DMS 273 (cell line): Measurements from ENCODE around the gene SLC22A14.
"Not testable (repeated sequence)": the region's sequence is repeated elsewhere in the genome, so short reads cannot be mapped to it uniquely, and the experiment has no call there.

Source experiments
- DNase-seq: peaks from one replicate; lab custom pipeline; 2025; ENCODE audit not compliant: unreplicated experiment; lab: John Stamatoyannopoulos, UW

Gene SLC22A14

DNA sequence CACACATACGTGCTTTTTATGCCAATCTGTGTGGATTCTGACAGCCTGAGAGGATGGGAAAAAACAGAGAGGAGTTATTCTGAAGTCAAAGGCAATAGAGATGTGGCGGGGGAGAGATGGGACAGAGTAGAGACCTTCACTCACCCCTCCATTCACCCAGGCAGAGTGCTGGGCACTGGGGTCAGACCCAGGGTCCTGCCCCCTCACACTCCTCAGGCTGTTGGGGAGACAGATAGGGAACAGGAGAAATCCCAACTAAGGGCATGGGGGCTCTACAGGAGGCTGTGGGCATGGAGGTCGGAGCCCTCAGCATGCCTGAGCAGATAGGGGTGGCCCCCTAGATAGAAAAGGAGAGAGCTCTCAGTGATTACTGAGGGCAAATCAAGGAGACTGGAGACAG lies 30.3 kb downstream of the SLC22A14 start:
- DNase-seq: no peak

GRCh38 chr3:38313263-38313662 lies 31.2 kb downstream of the SLC22A14 start:
- no peak for DNase-seq

- DNase-seq: no peak
Observed at GRCh38 chr3:38313695-38314094, 31.6 kb downstream of the SLC22A14 start.

DNA sequence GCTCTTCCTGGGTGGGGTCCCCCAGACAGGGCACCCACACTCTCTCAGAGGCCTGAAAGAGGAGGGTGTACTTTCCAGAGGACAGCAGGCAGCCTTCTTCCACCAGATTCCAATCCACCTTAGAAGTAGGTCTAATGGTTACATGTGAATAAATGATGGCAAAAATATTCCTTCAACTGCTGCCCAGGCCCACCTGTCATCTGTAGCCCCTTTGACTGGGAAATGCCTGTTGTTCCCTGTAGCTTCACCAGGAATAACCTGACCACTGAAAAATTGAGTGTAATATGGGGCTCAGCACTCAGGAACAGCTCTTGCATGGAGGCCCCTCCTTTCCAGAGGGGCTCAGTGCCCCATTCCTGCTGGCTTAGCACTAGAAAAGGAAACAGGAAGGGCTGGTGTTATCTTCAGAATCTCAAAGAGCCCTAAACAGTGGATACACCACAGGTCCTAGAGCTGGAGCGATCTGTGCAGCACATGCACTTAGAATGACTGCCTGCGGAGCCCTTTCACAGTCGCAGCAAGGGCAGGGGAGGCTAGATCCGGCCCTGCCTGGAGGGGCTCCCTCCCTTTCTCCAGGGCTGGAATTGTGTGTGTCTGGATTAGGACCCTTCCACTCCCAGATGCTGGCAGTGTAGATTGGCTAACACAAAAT lies 32.1 kb downstream of the SLC22A14 start:
- no peak for DNase-seq

DNA sequence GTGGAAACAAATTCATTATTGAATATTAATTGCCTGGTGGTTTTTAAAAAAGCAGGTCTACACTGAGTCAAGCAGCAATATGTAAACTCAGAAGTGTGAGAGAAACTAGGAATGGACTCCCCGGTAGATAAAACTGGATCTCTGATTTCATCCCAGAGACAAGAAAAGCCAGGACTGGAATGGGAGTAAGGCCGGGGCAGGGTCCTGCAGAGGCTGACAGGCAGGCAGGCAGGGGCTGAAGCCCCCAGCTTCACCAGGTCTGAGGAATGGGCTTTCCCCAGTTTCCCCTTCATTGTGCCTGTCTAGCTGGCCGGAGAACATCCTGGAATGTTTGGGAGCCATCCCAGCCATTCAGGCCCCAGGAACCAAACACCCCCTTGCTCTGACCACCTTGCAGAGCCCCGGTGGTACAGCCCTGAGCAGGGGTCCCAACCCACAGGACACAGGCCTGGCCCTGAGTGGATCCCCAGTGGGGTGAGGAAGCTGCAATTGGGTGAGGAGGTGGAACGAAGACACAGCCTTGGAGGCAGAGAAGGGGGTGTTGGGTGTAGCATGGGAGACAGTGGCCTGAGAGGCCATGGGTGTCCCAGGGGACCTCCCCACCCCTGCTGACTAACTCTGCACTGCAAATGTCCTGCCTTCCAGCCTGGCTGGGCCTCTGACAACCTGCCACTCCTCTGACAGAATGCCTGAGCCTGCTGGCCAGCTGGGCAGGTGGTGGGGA lies 32.8 kb downstream of the SLC22A14 start:
- no peak for DNase-seq

GRCh38 chr3:38315488-38316230 lies 33.6 kb downstream of the SLC22A14 start:
- no peak for DNase-seq

DNA sequence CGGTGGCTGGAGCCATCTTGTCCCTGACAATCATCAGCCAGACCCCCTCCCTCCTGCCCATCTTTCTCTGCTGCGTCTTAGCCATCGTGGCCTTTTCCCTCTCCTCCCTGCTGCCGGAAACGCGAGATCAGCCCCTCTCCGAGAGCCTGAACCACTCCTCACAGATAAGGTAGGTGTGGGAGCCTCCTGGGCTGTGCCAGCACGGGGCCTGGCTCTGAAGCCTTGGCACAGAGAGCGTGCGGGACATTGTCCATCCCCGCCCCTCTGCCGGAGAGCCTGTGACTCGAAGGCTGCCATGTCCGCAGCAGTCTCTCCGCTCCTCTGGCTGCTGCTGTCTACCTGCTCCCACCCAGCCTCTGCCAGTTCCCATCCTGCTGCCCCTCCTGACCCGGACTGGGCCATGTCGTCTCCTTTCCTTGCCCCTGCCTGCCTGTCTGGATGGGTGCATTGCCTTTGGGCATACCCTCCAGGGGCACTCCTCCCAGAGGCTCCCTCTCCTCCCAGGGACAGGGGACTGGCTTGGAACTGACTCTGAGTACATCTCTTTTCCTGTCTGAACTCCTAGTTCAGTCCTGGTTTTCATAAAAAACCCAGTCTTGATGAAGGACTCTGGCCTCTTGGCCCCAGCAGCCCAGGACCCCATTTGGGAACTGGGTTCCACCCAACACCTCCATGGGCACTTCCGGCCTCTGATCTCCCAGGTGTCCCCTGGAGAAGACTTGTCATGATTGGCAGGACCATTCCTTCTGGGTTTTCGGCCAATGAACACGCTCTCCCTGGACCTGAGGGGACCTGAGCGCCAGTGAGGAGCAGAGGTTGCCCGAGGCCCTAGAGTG lies 34.5 kb downstream of the SLC22A14 start:
- DNase-seq: no peak

DNA sequence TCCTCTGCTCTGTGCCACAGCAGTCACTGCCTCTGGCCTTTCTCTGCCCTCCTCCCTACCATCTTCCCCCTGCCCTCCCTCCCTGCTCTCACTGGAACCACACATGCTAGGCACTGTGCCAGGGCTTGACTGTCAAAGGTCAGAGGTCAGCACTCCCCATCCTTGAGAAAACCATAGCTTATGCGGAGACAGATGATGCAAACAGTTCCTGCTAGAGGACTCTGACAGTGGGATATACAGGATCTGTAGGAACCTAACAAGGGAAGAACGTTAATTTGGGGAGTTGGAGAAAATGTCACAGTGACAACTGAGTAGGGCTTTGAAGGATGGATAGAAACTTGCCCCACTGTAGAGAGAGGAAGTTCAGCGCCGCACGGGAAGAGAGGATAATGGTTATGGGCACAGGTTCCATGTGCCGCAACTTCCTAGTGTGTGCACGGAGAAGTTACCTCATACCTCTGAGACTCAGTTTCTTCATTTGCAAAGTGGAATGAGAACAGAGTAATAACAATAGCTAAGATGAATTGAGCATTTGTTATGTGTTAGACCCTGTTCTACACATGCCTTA lies 35.2 kb downstream of the SLC22A14 start:
- no peak for DNase-seq

- DNase-seq: no peak
Observed at GRCh38 chr3:38318766-38319671, 36.9 kb downstream of the SLC22A14 start.

DNA sequence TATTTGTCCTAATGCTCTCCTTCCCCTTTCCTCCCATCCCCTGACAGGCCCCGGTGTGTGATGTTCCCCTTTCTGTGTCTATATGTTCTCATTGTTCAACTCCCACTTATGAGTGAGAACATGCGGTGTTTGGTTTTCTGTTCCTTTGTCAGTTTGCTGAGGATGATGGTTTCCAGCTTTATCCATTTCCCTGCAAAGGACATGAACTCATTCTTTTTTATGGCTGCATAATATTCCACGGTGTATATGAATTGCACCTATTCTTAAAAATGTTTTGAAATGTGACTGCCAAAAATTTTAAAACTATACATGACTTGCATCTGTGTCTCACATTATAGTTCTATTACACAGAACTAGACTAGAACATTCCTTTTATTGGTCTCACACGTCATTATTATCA lies 38.5 kb downstream of the SLC22A14 start:
- DNase-seq: not testable (repeated sequence)

GRCh38 chr3:38323060-38323459 lies 41.0 kb downstream of the SLC22A14 start:
- no peak for DNase-seq

DNA sequence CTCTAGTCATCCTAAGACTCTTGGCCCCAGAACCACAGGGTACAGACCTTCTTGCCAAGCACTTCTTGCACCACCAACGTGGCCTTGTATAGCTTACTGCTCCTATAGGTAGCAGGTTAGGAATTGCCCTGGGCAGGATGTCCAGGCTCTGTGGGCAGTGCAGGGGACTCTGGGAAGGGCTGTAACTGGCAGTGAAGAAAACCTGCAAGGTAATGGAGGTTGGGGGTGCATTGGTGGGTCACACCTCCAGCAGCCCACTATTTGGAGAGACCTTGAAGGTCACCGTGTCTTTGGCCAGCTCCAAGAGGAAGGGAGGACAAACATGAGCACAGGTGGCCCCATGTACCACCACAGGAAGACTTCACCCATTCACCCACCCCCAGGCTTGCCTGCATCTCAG lies 43.2 kb downstream of the SLC22A14 start:
- no peak for DNase-seq

DNA sequence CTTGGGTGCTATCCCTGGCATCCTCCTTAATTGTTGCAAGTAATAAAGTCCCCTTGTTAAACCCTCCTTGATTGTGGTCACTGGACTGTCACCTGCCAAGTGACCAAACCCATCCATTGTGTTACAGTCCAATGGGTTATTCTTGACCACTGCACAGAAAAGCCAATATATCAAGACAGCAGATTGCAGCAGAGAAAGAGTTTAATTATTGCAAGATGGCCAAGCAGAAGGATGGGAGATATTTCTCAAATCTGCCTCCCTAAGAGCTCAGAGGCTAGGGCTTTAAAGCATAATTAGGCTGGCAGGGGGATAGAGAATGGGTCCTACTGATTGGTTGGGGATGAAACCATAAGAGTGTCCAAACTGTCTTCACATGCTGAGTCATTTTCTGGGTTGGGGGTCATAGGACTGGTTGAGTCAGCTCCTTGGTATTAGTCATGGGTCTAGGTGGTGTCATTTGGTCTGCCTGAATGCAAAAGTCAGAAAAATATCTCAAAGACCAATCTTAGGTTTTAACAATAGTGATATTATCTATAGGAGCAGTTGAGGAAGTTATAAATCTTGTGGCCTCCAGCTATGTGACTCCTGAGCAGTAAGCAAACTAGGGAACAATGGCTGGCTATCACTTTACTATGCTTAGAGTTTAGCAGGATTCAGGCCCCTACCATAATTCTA lies 45.4 kb downstream of the SLC22A14 start:
- DNase-seq: no peak

DNA sequence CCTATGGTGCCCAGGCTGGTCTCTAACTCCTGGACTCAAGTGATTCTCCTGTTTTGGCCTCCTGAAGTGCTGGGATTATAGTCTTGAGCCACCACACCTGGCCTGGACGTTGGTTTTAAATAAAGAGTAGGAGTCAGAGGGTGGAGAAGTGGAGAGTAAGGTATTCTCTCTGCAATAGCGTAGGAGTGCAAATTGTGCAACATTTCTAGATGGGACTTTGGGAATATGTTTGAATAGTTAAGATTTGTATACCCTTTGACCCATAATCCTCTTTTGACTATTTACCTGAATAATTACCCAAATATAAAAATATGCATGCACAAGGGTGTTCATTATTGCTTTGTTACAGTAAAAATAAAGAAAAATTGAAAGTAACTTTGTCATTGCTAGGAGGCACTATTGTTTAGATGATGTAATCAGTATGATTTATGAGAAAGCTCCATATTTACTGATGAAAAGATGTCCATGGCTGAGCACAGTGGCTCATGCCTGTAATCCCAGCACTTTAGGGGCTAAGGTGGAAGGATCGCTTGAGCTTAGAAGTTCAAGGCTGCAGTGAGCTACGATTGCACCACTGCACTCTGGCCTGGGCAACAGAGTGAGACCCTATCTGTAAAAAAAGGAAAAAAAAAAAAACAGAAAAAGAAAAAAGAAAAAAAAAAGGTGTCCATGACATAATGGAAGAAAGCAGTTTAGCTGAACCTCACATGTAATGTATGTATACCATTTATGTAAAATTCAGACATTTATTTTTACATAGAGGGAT lies 49.3 kb downstream of the SLC22A14 start:
- DNase-seq: no peak

GRCh38 chr3:38332201-38332600 lies 50.1 kb downstream of the SLC22A14 start:
- no peak for DNase-seq

- DNase-seq: no peak
Observed at GRCh38 chr3:38334142-38335055, 52.3 kb downstream of the SLC22A14 start.

DNA sequence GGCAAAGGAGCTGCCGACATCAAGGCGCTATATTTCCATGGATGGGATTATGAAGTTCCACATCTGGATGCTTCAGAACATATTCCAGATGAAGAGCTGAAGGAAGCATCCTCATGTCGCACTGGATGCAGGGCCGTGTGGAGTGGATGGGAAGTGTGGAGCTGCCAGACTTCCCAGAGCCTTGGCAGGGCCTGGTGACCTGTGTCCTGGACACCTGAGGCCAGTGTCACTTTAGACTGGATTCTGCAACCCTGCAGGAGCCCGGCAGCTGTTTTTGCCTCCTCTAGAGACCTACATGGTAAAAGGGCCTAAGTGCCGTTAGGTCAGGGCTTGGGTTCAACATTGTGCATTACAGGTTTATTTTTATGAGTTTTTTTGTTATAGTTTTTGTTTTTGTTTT lies 53.2 kb downstream of the SLC22A14 start:
- no peak for DNase-seq

GRCh38 chr3:38337703-38338102 lies 55.6 kb downstream of the SLC22A14 start:
- no peak for DNase-seq
